Stimulated activated naive CD4-positive, alpha-beta T cell (primary cell): ENCODE data around the gene KRI1.

Experiments
- DNase-seq, 6 experiments: peaks; one replicate each; lab custom pipeline; 2025; lab: John Stamatoyannopoulos, UW

The KRI1 gene

DNA sequence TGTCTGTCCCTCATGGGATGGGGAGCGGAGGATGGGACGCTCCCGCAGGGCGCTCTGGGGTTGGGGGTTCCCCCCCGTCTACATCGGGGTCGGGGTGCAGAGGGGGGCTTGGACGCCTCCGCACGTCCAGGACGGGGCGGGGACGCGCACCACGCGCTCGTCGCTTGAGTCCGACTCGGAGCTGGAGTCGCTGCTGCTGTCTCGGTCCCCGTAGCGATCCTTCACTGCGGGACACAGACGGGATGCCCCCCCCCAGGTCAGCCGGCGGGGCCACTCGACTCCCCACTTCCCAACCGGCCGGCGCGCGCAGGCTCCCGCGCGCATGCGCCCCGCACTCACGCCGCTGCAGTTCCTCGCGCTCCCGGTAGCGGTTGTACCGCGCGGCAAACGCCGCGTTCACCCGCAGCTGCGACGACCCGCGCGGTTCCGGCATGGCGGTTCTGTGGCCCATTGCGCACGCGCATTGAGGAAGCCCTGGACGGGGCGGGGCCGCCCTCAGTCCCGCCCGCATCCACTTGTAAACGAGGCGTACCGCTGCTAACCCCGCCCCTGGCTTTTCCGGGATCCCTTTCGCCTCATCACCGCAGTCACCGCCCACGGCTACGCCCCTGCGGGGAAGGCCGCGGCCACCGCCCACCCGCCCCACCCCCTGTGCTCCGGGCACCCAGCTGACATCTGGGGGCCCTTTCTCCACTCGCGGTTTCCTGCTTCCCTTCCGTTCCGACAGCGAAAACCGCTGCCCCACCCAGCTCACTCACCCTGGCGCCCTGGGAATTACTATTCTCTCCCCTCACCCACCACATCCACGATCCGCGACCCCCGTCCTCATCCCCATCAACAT is at the start of gene KRI1:
KRI1 (minus strand) TSS at position 444 of the 841 bp plus-strand sequence; CDS start at position 433, 11 bp downstream.
- peak; percentile 96 to 99 (median 98) for DNase-seq

DNA sequence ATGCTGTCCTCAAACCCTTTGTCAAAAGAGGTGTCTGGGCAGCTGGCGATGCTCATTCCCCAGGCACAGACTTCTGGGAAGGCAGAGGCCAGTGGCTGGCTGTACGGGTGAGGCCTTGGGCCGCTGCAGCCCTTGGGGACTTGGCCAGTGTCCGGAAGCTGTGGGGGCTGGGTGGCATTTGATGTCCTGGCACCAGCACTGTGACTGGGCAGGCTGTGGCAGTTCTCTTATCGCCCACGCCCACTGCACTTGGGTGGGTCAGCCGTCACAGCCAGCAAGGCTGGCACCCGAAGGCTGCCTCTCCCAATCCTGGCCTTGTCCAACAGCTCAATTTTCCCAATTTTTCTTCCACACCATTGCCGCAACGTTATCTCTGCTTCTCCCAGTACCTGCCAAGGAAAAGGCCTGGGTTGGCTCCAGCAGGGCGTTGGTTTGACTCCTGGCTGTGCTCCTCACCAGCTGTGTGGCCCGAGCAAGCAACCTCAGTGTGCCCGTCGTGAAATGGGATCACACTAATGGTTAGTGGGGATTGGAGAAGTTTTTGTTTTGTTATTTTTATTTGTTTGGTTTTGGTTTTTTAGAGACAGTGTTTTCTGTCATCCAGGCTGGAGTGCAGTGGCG is 46.8 kb upstream of the KRI1 start:
- no peak for DNase-seq

DNA sequence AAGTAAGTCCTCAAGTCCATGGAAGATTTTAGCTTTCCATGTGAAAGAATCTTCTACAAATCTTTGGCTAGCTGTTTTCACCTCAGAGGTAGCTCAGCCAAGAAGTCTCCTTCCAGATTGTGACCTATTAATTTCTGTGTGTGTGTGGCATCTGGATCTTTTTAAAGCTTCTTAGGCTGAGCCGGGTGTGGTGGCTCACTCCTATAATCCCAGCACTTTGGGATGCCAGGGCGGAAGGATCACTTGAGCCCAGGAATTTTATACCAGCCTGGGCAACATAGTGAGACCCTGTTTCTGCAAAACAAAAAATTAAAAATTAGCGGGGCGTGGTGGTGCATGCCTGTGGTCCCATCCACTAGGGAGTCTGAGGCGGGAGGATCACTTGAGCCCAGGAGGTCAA is 46.1 kb upstream of the KRI1 start:
- no peak for DNase-seq

DNA sequence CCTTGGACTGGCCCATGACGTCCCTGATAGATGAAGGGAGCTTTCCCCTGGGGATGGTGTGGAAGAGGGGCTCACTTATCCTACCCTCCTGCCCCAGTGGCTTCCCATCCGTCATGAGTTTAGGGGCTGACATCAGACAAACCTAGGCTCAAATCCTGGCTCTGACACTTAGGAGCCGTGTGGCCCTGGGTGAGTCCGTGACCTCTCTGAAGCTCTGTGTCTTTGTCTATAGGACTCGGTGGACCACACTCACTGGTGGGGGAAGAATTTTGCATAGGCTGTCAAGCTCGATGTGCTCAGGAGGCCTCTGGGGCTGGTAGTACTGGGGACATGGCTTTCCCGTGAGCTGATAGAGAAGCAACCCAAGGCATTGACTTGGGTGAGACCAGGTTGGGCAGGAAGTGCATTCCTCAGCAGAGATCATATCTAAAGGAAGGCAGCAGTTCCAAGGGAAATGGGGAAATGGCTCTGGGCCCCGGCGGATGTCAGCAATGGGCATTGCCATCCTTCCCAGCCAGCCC is 38.7 kb upstream of the KRI1 start:
- peak in 4 of 6 experiments; percentile 14 to 57 (median 30) for DNase-seq

DNA sequence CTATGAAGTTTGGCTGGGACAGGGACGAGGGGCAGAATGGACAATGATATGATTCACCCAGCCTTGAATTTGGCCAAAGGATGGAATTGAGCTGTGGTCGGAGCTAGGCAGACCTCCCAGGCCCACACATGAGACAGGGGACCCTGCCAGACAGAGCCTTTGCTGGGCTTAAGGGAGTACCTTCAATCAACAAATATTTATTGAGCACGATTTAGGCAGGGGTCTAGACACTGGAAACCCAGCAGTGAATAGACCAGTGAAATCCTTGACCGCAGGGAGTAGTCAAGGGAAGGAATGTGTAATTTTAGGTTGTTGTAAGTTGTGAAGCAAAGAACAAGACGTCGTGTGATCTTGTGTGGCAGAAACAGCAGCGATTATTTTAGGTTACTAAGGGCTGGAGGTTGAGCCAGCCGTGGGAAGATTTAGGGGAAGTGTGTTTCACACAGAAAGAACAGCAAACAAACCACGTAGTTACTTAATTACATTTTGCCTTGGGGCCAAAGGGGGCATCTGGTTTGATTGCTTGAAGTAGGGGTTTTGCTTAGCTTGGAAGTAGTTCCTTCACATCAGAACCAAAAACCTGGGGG is 38.2 kb upstream of the KRI1 start:
- DNase-seq = peak in 5 of 6 experiments; percentile 25 to 70 (median 60)

DNA sequence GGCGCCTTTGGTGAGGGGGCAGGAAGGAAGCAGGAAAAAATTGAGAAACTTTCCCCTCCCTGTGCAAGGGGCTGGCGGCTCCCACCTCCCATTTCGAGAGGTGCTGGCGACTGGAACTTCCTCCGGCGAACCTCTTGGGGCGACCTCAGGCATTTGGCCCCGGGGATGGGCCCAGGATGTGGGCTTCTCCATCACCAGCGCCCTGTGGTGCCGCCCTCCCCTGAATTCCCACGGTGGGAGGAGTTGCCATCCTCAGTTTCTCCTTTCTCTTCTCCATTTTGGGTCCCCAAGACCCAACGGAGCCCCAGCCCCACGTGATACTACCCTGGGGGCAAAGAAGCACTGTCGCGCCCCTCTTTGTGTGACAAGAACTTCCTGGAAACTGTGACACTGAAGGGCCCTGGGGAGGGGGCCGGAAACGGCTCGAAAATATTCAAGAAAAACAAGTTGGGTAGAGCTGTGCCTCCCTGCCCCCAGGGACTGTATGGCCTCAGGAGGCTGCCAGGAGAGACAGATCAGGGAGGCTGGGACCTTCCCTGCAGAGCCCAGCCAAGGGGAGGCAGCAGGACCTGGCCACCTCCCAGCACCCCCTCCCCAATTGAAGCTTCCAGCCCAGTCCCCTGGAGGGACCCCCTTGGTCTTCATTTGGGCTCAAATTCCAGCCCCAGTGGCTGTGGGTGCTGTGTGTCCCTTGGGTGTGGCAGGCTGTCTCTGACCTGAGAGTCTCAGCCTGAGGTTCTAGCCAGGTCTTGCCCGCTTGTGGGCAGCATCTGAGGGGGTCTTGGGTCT is 37.5 kb upstream of the KRI1 start:
- peak; percentile 67 to 91 (median 86) for DNase-seq

DNA sequence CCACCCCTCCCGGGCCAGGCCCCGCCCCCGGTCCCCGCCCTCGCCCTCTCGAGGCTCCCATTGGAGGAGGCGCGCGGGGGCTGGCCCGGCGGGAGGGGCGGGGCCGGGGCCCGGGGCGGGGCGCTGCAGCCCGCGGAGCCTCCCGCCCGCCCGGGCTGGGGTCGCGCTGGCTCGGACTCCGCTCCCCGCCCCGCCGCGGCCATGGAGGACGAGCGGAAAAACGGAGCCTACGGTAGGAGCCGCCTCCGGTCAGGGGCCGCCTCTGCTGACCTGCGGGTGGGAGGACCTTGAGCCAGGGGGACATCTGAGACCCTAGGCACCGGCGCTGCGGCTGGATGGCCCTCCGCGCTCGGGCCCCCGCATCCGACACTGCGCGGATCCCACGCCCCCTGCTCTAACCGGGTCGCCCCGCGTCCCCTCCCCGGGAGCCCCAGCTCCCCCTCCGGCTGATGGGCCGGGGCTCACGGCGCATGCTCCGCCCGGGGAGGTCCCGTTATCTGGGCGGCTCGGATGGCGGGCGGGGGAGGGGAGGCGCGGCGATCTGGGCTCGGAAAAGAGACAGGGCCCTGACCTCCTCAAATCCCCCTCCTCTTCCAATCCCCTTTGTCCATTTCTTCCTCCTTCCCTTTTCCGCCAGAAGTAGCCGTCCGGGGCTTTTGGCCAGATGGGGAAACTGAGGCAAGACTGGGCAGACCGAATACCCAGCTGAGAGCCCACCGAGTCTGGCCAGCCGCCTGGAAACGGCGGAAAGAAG is 36.7 kb upstream of the KRI1 start:
- DNase-seq = peak; percentile 71 to 90 (median 86)

DNA sequence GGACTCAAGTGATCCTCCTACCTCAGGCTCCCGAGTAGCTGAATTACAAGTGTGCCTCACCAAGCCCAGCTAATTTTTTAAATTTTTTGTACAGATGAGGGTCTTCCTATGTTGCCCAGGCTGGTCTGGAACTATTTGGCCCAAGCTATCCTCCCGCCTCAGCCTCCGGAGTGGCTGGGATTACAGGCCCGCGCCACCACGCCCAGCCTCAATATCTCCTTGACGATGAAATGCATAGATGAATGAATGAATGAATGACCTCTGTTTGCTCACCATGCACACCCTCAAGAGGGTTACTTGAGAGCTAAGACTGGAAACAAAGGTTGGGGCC is 36.2 kb upstream of the KRI1 start:
- no peak for DNase-seq

DNA sequence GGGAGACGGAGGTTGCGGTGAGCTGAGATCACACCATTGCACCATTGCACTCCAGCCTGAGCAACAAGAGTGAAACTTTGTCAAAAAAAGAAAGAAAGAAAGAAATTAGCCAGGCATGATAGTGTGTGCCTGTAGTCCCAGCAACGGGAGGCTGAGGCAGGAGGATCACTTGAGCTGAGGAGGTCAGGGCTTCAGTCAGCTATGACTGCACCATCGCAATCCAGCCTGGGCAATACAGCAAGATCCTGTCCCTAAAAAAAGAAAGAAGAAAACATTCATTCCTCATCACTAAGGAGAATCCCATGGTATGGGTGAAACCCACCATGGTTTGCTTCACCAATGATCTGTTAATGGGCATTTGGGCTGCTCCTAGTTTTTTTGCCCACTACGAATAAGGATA is 34.3 kb upstream of the KRI1 start:
- DNase-seq = no peak

DNA sequence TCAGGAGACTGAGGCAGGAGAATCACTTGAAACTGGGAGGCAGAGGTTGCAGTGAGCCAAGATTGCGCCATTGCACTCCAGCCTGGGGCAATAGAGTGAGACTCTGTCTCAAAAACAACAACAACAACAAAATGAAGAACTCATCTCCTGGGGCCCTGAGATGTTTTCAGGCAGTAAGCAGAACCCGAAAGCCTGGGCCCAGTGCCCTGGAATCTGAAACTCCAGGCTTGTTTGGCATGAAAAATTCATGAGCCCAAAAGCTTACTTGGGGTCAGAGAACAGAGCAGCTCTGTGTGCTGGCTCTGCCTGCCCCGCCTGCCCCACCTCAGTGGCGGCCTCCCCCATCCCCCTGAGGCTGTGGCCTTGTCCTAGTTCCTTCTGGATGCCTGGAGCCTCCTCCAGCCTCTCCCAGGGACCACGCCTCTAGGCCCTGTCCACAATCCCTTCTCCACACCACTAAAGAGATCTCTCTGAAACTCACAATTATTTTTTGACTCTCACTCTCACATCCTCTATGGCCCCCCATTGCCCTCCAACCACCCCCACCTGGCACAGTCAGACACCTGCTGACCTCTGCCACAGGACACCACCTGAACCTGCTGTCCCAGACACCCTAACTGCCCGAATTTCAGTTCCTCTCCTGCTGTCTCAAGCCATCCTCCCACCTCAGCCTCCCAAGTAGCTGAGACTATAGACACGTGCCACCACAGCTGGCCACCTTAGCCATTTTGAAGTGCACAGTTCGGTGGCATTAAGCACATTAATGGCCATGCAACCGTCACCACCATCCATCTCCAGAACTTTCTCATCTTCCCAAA is 28.2 kb upstream of the KRI1 start:
- no peak for DNase-seq

DNA sequence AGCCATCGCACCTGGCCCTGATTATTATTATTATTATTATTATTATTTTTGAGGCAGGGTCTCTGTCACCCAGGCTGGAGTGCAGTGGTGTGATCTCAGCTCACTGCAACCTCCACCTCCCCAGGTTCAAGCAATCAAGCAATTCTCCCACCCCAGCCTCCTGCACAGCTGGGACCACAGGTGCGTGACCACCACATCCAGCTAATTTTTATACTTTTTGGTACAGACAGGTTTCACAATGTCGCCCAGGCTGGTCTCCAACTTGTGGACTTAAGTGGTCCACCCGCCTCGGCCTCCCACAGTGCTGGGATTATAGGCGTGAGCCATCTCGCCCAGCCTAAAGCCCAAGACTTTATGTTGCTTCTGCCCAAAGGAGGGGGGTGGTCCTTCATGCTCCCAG is 27.3 kb upstream of the KRI1 start:
- DNase-seq = no peak

DNA sequence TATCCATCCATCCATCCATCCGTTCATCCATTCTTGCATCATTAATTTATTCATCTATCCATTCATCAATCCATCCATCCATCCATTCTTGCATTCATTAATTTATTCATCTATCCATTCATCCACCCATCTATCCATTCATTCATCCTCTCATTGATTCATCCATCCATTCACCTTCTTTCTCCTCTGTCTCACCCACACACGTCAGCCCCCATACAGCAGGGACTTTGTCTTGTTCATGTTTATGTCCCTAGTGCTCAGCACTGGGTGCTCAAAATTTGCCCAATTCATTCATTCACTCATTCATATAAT is 22.0 kb upstream of the KRI1 start:
- DNase-seq = no peak

DNA sequence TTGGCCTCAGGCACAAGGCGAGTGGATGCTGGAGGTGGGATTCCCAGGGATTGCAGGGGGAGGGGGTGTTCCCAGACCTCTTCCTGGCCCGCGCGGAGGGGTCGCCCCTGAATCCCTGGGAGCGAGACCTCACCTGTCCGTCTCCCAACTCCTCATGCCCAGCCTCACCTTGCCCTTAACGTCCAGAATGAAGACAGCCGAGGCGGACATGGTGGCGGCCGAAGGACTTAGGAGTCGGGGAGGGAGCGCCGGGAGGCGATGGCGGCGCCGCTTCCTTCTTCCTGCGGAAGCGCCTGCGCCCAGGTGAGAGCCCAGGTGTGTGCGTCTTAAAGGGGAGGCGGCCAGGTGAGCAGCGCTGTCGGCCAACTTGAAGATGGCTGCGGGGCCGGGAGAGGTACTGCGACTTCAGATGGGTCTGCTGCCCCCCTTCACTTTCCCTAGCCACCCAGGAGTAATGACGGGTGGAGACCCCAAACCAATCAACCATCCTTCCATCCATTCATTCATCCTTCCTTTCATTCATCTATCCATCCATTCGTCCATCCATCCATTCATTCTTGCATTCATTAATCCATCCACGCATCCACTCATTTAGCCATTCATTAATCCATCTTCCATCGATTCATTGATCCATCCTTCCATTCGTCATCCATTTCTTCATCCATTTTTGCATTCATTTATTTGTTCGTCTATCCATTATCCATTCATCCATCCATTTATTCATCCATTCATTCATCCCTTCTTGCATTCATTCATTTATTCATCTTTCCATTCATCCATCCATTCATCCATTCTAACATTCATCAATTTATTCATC is 21.4 kb upstream of the KRI1 start, which contains the start of gene AP1M2:
AP1M2 (minus strand) TSS at position 291 of the 817 bp plus-strand sequence; CDS start at position 210, 81 bp downstream.
- DNase-seq = no peak

DNA sequence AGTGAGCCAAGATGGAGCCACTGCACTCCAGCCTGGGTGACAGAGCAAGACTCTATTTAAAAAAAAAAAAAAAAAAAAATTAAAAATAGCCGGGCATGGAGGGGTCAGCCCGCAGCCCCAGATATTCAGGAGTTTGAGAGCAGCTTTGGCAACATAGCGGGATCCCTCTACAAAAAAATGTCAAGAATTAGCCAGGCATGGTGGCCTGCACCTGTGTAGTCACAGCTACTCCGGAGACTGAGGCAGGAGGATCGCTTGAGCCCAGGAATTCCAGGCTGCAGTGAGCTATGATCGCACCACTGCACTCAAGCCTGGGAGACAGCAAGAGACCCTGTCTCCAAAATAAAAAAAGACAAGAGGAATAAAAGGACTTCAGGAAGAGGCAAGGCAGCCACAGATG is 20.6 kb upstream of the KRI1 start:
- DNase-seq = no peak

DNA sequence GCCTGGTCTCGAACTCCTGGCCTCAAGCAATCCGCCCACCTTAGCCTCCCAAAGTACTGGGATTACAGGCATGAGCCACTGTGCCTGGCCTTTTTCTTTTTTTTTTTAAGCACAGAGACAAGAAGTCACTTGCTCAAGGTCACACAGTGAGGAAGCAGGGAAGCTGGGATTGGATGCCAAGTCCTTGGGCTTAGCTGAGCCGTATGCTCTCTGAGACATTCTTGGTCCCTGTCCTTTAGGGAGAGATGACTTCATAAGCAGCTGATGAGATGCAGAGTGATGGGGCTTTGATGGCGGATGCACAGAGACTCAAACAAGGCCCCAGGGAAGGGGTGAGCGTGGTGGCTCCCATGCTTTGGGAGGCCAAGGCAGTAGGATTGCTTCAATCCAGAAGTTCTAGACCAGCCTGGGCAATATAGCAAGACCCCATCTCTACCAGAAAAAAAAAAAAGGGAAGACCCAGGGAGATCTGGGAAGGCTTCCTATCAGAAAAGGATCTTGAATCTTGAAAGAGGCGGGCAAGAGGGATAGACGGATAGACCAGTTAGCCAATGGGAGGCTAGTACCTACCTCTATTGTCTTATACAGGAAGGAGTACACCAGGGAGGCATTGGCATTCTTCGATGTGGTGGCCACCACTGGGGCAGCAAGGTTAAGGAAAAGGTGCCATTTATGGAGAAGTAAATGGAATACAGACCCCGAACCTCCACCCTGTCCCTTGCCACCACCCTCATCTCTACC is 17.4 kb upstream of the KRI1 start:
- DNase-seq = no peak

DNA sequence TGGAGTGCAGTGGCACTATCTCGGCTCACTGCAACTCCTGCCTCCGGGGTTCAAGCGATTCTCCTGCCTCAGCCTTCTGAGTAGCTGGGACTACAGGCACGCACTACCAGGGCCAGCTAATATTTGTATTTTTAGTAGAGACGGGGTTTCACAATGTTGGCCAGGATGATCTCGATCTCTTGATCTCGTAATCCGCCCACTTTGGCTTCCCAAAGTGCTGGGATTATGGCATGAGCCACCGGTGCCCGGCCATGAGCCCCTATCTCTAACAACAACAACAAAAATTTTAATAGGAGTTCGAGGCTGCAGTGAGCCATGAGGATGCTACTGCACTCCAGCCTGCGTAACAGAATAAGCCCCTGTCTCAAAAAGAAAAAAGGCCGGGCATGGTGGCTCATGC is 16.3 kb upstream of the KRI1 start:
- DNase-seq = no peak

DNA sequence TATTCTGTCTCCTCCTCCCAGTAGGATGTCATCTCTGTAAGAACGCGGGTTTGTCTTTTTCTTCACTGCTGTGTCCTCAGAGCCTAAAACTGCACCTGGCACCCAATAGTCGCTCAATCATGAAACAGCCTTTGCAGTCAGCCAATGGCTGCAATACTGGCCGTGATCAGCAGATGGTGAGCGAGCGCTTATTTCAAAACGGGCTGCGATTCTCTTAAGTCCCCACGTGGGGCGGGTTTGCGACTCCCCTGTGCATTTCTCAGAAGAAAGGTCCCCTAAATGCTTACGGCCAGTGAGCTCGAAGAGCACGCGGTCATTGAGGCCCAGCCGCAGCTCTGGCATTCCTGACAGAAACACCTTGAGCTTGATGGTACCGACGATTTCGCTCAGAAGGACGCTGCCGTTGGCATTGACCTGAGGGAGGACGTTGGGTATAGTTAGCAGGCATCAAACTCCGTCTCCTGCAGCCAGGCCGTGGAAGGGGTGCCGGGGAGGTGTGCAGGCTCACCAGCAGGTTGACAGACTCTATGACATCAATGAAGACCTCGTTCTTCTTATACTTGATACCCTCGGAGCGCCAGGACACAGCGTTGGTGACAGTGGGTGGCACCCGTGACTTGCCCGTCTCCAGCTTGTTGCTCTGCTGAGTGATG is 15.3 kb upstream of the KRI1 start:
- peak; percentile 71 to 88 (median 84) for DNase-seq

DNA sequence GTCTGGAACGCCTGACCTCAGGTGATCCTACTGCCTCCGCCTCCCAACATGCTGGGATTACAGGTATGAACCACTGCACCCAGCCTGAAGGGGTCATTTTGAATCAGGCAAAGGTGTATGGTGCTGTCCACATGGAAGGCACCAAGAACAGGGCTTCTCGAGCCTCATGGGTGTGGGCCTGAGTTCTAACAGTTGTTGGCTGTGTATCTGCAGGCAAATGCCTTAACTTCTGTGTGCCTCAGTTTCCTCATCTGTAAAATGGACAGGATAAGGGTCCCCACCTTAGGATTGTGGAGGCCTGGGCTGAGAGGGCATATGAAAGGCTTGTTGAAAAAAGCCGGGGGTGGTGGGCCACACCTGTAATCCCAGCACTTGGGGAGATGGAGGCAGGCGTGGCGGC is 12.1 kb upstream of the KRI1 start:
- no peak for DNase-seq
